ENCODE data around the gene GET3. TPM values are rescaled to one million over a fixed set of nuclear protein-coding genes. Genes with fewer than 3 reads are reported as not detected.

Gene GET3
- total and polyA plus RNA-seq, 2 of the 13 experiments (the other 11 are each of a cell fraction or from before 2014, with no cell fraction given) = 57.7 to 59.4 TPM

DNA sequence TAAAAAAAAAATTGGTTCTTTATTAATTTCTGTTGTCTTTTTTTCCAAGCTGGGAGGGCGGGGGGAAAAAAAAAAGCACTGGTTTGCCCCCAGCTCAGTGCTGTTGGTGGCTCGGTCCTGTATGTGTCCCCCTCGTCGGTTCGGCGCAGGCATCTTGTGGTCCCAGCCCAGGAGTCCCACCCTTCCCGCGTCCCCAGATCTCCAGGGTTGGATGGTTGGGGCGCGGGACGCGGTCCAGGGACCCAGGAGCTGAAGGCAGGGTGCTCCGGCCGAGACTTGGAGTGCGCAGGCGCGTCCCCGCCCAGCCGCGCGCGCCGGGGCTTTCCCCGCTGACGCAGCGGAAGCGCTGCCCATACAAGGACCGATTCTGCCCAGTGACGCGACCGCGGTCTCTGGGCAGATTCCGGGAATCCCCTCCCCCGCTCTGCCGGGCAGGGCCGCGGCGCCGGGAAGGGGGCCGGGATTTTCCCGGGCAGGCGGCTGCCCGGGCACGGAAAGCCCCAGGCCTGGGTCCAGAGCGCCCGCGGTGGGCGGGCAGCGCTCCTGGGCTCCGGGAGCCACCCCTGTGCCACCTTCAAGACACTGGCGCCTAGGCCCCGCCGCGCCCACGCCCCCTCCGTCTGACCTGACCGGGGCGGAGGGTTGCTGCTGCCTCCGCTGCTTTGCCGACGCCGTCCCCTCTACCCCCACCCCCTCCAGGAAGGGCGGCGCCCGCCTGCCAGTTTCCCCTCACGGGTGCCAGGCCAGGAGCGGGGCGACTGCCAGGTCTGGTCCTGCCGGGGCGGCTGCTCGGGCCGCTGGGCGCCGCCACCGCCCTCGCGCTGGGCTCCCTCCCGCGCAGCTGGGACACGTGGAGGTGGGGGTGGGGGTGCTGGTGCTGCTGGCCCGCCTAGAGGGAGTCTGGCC lies 56.2 kb downstream of the GET3 start (continued):
- TF ChIP-seq ZNF687 (CRISPR knock-in tag; IDR thresholded peaks at IDR 0.05) = peak; percentile 87
- TF ChIP-seq ZNF501 (CRISPR knock-in tag; IDR thresholded peaks at IDR 0.05) = peak; percentile 67; the same call in 1 of the 2 replicates
- no peak for TF ChIP-seq ZNF562 (CRISPR knock-in tag; IDR thresholded peaks at IDR 0.05; ENCODE audit: borderline replicate concordance)
- TF ChIP-seq ZNF749 (CRISPR knock-in tag; IDR thresholded peaks at IDR 0.05; ENCODE audit: borderline replicate concordance) = no peak
- TF ChIP-seq ZNF512 (CRISPR knock-in tag; IDR thresholded peaks at IDR 0.05) = no peak
- peak; percentile 93 for TF ChIP-seq RFXANK (CRISPR knock-in tag; IDR thresholded peaks at IDR 0.05)
- TF ChIP-seq ISL2 (CRISPR knock-in tag; IDR thresholded peaks at IDR 0.05) = peak; percentile 70; the same call in 1 of the 2 replicates
- no peak for TF ChIP-seq XBP1 (CRISPR knock-in tag; IDR thresholded peaks at IDR 0.05)
- no peak for TF ChIP-seq THYN1 (CRISPR knock-in tag; IDR thresholded peaks at IDR 0.05; ENCODE audit: borderline replicate concordance, low read depth)
- no peak for TF ChIP-seq ZNF205 (CRISPR knock-in tag; IDR thresholded peaks at IDR 0.05)
- TF ChIP-seq ZMAT3 (CRISPR knock-in tag; conservative IDR thresholded peaks at IDR 0.05) = peak; percentile 67; the same call in 1 of the 2 replicates
- TF ChIP-seq ZNF83 (CRISPR knock-in tag; IDR thresholded peaks at IDR 0.05; ENCODE audit: borderline replicate concordance) = no peak
- no peak for TF ChIP-seq NFE2L2 (IDR thresholded peaks at IDR 0.05; ENCODE audit: low read length)
- TF ChIP-seq ZSCAN30 (CRISPR knock-in tag; IDR thresholded peaks at IDR 0.05) = no peak
- TF ChIP-seq, protein P1, sequence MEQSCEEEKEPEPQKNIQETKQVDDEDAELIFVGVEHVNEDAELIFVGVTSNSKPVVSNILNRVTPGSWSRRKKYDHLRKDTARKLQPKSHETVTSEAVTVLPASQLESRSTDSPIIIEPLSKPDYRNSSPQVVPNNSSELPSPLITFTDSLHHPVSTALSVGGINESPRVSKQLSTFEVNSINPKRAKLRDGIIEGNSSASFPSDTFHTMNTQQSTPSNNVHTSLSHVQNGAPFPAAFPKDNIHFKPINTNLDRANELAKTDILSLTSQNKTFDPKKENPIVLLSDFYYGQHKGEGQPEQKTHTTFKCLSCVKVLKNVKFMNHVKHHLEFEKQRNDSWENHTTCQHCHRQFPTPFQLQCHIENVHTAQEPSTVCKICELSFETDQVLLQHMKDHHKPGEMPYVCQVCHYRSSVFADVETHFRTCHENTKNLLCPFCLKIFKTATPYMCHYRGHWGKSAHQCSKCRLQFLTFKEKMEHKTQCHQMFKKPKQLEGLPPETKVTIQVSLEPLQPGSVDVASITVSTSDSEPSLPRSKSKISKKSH (CRISPR knock-in tag; IDR thresholded peaks at IDR 0.05; ENCODE audit: borderline replicate concordance) = peak; percentile 76
- TF ChIP-seq POLR2A (IDR thresholded peaks at IDR 0.05; ENCODE audit: insufficient read depth in 1 of 2, low read depth in 2 of 2, low read length in 2 of 2) = peak; percentile 47 to 65; a peak in 3 of 4 replicates
- peak; percentile 80; the same call in 1 of the 2 replicates for TF ChIP-seq ZNF761 (CRISPR knock-in tag; conservative IDR thresholded peaks at IDR 0.05)
- 0 out of 2 replicates have a peak, but pooled peaks have one; percentile 19 for TF ChIP-seq ZNF34 (CRISPR knock-in tag; IDR thresholded peaks at IDR 0.05; ENCODE audit: borderline replicate concordance)
- peak; percentile 48 for TF ChIP-seq HNRNPLL (IDR thresholded peaks at IDR 0.05; ENCODE audit: low read depth, low read length, poor library complexity, severe bottlenecking)
- TF ChIP-seq NFRKB (IDR thresholded peaks at IDR 0.05) = no peak
- TF ChIP-seq, protein P2, sequence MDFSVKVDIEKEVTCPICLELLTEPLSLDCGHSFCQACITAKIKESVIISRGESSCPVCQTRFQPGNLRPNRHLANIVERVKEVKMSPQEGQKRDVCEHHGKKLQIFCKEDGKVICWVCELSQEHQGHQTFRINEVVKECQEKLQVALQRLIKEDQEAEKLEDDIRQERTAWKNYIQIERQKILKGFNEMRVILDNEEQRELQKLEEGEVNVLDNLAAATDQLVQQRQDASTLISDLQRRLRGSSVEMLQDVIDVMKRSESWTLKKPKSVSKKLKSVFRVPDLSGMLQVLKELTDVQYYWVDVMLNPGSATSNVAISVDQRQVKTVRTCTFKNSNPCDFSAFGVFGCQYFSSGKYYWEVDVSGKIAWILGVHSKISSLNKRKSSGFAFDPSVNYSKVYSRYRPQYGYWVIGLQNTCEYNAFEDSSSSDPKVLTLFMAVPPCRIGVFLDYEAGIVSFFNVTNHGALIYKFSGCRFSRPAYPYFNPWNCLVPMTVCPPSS (IDR thresholded peaks at IDR 0.05) = no peak

Data from HepG2 (cell line).